ENCODE measurements around the gene IGFL3.

- TF ChIP-seq CEBPB (IDR thresholded peaks at IDR 0.05) (no peak), EP300 (IDR thresholded peaks at IDR 0.05; ENCODE audit: borderline replicate concordance) (no peak), EGR1 (IDR thresholded peaks at IDR 0.05) (no peak), TEAD4 (IDR thresholded peaks at IDR 0.05) (no peak), ZBTB7A (IDR thresholded peaks at IDR 0.05; ENCODE audit: low read depth) (no peak), YY1 (IDR thresholded peaks at IDR 0.05; ENCODE audit: low read depth) (no peak), CREB1 (IDR thresholded peaks at IDR 0.05; ENCODE audit: low read depth) (no peak), FOXM1 (IDR thresholded peaks at IDR 0.05; ENCODE audit: borderline replicate concordance, low read depth) (no peak), TAF1 (IDR thresholded peaks at IDR 0.05; ENCODE audit: low read depth) (no peak), NFIC (IDR thresholded peaks at IDR 0.05) (no peak), TCF12 (IDR thresholded peaks at IDR 0.05; ENCODE audit: low read depth) (no peak)
- TF ChIP-seq, protein P1, sequence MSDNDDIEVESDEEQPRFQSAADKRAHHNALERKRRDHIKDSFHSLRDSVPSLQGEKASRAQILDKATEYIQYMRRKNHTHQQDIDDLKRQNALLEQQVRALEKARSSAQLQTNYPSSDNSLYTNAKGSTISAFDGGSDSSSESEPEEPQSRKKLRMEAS (IDR thresholded peaks at IDR 0.05): no peak
Observed at GRCh38 chr19:46142294-46142693, 17.8 kb upstream of the IGFL3 start.
